Measurements from ENCODE around the gene DOCK2.

DNA sequence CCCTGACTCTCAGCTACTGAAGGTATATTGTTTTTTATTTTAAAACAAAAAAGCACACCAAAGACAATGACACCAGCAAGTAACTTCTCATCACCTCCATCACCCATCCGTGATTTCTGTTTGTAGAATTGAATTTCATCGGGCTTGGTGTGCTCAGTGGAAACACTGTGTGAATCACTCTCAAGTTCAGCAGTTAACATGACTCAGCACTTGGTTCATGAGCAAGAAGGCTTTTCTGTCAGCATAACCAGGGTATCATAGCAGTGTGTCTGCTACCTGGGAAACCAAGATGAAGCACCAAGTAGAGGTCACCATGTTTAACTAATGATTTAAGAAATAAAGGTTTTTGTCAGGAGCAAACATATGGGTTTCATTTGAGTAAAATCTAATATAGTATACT lies 219.5 kb downstream of the DOCK2 start:
- TF ChIP-seq, protein P1, sequence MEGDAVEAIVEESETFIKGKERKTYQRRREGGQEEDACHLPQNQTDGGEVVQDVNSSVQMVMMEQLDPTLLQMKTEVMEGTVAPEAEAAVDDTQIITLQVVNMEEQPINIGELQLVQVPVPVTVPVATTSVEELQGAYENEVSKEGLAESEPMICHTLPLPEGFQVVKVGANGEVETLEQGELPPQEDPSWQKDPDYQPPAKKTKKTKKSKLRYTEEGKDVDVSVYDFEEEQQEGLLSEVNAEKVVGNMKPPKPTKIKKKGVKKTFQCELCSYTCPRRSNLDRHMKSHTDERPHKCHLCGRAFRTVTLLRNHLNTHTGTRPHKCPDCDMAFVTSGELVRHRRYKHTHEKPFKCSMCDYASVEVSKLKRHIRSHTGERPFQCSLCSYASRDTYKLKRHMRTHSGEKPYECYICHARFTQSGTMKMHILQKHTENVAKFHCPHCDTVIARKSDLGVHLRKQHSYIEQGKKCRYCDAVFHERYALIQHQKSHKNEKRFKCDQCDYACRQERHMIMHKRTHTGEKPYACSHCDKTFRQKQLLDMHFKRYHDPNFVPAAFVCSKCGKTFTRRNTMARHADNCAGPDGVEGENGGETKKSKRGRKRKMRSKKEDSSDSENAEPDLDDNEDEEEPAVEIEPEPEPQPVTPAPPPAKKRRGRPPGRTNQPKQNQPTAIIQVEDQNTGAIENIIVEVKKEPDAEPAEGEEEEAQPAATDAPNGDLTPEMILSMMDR (IDR thresholded peaks at IDR 0.05) = no peak
- TF ChIP-seq EZH2 (IDR thresholded peaks at IDR 0.05; ENCODE audit: borderline replicate concordance, insufficient read depth, low read depth, low read length, poor library complexity, severe bottlenecking) = no peak
